ENCODE data around the gene KRTAP16-1. TPM values are rescaled to one million over a fixed set of nuclear protein-coding genes. Genes with fewer than 3 reads are reported as not detected.

KRTAP16-1 gene
- total and polyA plus RNA-seq, 2 of the 13 experiments (the other 11 are each of a cell fraction or from before 2014, with no cell fraction given), result not detected

DNA sequence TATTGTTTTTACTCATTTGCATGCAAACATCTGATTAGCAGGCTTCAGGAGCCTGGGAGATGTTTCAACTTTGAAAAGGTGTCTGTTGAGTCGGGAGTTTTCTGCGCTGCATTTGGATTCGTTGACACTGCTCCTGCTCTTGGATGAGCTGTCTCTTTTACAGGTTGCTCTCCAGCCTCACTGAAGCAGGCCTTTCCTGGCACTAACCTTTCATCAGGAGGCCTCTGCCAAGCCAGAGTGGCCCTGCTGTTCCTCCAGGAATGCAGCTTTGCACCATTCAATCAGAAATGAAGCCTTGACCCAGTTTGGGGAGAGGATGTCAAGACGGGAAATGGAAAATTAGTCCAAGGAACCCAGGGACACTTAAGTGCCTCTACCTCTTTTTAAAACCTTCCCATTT lies 6.1 kb downstream of the KRTAP16-1 start:
- H3K4me3 ChIP-seq (replicated peaks in 1 of 3; ENCODE audit: insufficient read depth in 1 of 3, low read depth in 2 of 3, low read length in 3 of 3), result no peak overlapping the region
- DNase-seq (ENCODE audit: low spot score), result no peak
- CTCF ChIA-PET (ENCODE audit: low intra/inter-chr PET ratio, low total read pairs), result no interaction called here
- H3K79me2 ChIP-seq (ENCODE audit: insufficient read depth, low read length), result no peaks in the 10 kb centered on the region
- H3K9me3 ChIP-seq (ENCODE audit: low read length), result no peaks in the 10 kb centered on the region
- H3K27ac ChIP-seq (ENCODE audit: extremely low read length, insufficient read depth, low read length), result no peak overlapping the region
- H4K20me1 ChIP-seq (ENCODE audit: insufficient read depth, low read length), result no peaks in the 10 kb centered on the region
- TF ChIP-seq MLXIP (CRISPR knock-in tag; IDR thresholded peaks at IDR 0.05; ENCODE audit: borderline replicate concordance), result no peak
- TF ChIP-seq PCBP2 (optimal IDR thresholded peaks at IDR 0.05; ENCODE audit: low read depth, low read length, poor library complexity, severe bottlenecking), result no peak
- TF ChIP-seq CC2D1A (CRISPR knock-in tag; IDR thresholded peaks at IDR 0.05), result no peak
- no peak for TF ChIP-seq HES4 (CRISPR knock-in tag; IDR thresholded peaks at IDR 0.05; ENCODE audit: borderline replicate concordance)
- no peak for TF ChIP-seq SIN3A (IDR thresholded peaks at IDR 0.05; ENCODE audit: borderline replicate concordance, low read depth, low read length)
- H3K36me3 ChIP-seq (replicated peaks in 1 of 2; ENCODE audit: control insufficient read depth in 1 of 2, insufficient read depth in 2 of 2, low read length in 2 of 2), result no peaks in the 10 kb centered on the region
- peaks cover 2 to 36% of the 10 kb centered on the region in 2 experiments; a peak in 3 of 5 replicates for H3K27me3 ChIP-seq (ENCODE audit: control insufficient read depth in 1 of 2, insufficient read depth in 2 of 2, low read length in 2 of 2)
- no peak for FAIRE-seq
- intact Hi-C loops (cut with micrococcal nuclease; ENCODE audit: unreplicated experiment) (no loop called here), in situ Hi-C loops (cut with HindIII; ENCODE audit: extremely low pct_ligation_motif_present, low pct_unique_long_range_greater_than_20kb) (no loop called here)
- 55% methylated on average over 4 of the region's 4 CpGs for WGBS (ENCODE audit: low lambda C conversion rate)
- no TSS peak for BruUV-seq (replicated peaks)
- POLR2A ChIA-PET, result no interaction called here
- no peak overlapping the region for H2AFZ ChIP-seq (ENCODE audit: low read length)
- no peak overlapping the region for H3K4me2 ChIP-seq (ENCODE audit: low read depth, low read length)
- no peak overlapping the region for H3K9ac ChIP-seq (ENCODE audit: insufficient read depth, low read depth, low read length)
- no peak for ATAC-seq
- no peaks in the 10 kb centered on the region for H3K4me1 ChIP-seq (ENCODE audit: insufficient read depth, low read length)

Data from HepG2 (cell line).